ENCODE data around the gene ERN1.
"Not testable (repeated sequence)": the region's sequence is repeated elsewhere in the genome, so short reads cannot be mapped to it uniquely, and the experiment has no call there.

Gene ERN1

GRCh38 chr17:64009571-64010402 lies 120.2 kb downstream of the ERN1 start:
- FAIRE-seq (no peak), DNase-seq (ENCODE audit: insufficient read length) (no peak)
- no peak for TF ChIP-seq POLR2A (IDR thresholded peaks at IDR 0.05; ENCODE audit: low read depth, low read length)
- no peak for TF ChIP-seq POLR2AphosphoS5 (IDR thresholded peaks at IDR 0.05; ENCODE audit: low read depth, low read length)
- no peak for TF ChIP-seq TAF1 (IDR thresholded peaks at IDR 0.05; ENCODE audit: borderline replicate concordance, low read depth, low read length)

- FAIRE-seq (no peak), DNase-seq (ENCODE audit: insufficient read length) (no peak)
Measured at GRCh38 chr17:64008830-64009229, 121.1 kb downstream of the ERN1 start.

GRCh38 chr17:64008346-64008745 lies 121.6 kb downstream of the ERN1 start:
- no peak for FAIRE-seq
- DNase-seq (ENCODE audit: insufficient read length), result no peak
- TF ChIP-seq POLR2A (IDR thresholded peaks at IDR 0.05; ENCODE audit: low read depth, low read length) (no peak), POLR2AphosphoS5 (IDR thresholded peaks at IDR 0.05; ENCODE audit: low read depth, low read length) (no peak), TAF1 (IDR thresholded peaks at IDR 0.05; ENCODE audit: borderline replicate concordance, low read depth, low read length) (no peak)

More at GRCh38 chr17:64008830-64009229, 121.1 kb downstream of the ERN1 start:
- no peak for TF ChIP-seq TAF1 (IDR thresholded peaks at IDR 0.05; ENCODE audit: borderline replicate concordance, low read depth, low read length)
- TF ChIP-seq POLR2AphosphoS5 (IDR thresholded peaks at IDR 0.05; ENCODE audit: low read depth, low read length), result no peak
- no peak for TF ChIP-seq POLR2A (IDR thresholded peaks at IDR 0.05; ENCODE audit: low read depth, low read length)

GRCh38 chr17:64007838-64008282 lies 122.1 kb downstream of the ERN1 start:
- TF ChIP-seq POLR2AphosphoS5 (IDR thresholded peaks at IDR 0.05; ENCODE audit: low read depth, low read length) (no peak), POLR2A (IDR thresholded peaks at IDR 0.05; ENCODE audit: low read depth, low read length) (no peak), TAF1 (IDR thresholded peaks at IDR 0.05; ENCODE audit: borderline replicate concordance, low read depth, low read length) (no peak)
- FAIRE-seq, result no peak

GRCh38 chr17:64007089-64007837 lies 122.7 kb downstream of the ERN1 start:
- FAIRE-seq; DNase-seq (ENCODE audit: insufficient read length): not testable (repeated sequence)

More at GRCh38 chr17:64007838-64008282, 122.1 kb downstream of the ERN1 start:
- no peak for DNase-seq (ENCODE audit: insufficient read length)

- TF ChIP-seq POLR2A (IDR thresholded peaks at IDR 0.05; ENCODE audit: low read depth, low read length) (no peak), TAF1 (IDR thresholded peaks at IDR 0.05; ENCODE audit: borderline replicate concordance, low read depth, low read length) (no peak), POLR2AphosphoS5 (IDR thresholded peaks at IDR 0.05; ENCODE audit: low read depth, low read length) (no peak)
- DNase-seq (ENCODE audit: insufficient read length), result no peak
- FAIRE-seq, result no peak
Measured at GRCh38 chr17:64006361-64007088, 123.4 kb downstream of the ERN1 start.

GRCh38 chr17:64005734-64006167 lies 124.2 kb downstream of the ERN1 start:
- FAIRE-seq (no peak), DNase-seq (ENCODE audit: insufficient read length) (no peak)
- TF ChIP-seq TAF1 (IDR thresholded peaks at IDR 0.05; ENCODE audit: borderline replicate concordance, low read depth, low read length), result no peak
- no peak for TF ChIP-seq POLR2AphosphoS5 (IDR thresholded peaks at IDR 0.05; ENCODE audit: low read depth, low read length)
- no peak for TF ChIP-seq POLR2A (IDR thresholded peaks at IDR 0.05; ENCODE audit: low read depth, low read length)

- DNase-seq (ENCODE audit: insufficient read length), result no peak
- no peak for FAIRE-seq
- TF ChIP-seq POLR2A (IDR thresholded peaks at IDR 0.05; ENCODE audit: low read depth, low read length) (no peak), TAF1 (IDR thresholded peaks at IDR 0.05; ENCODE audit: borderline replicate concordance, low read depth, low read length) (no peak), POLR2AphosphoS5 (IDR thresholded peaks at IDR 0.05; ENCODE audit: low read depth, low read length) (no peak)
Measured at GRCh38 chr17:64004903-64005733, 124.8 kb downstream of the ERN1 start.

GRCh38 chr17:64004218-64004770 lies 125.7 kb downstream of the ERN1 start:
- FAIRE-seq (no peak), DNase-seq (ENCODE audit: insufficient read length) (no peak)
- TF ChIP-seq POLR2A (IDR thresholded peaks at IDR 0.05; ENCODE audit: low read depth, low read length) (no peak), POLR2AphosphoS5 (IDR thresholded peaks at IDR 0.05; ENCODE audit: low read depth, low read length) (no peak), TAF1 (IDR thresholded peaks at IDR 0.05; ENCODE audit: borderline replicate concordance, low read depth, low read length) (no peak)

GRCh38 chr17:64003526-64004121 lies 126.3 kb downstream of the ERN1 start:
- DNase-seq (ENCODE audit: insufficient read length), result no peak
- TF ChIP-seq POLR2A (IDR thresholded peaks at IDR 0.05; ENCODE audit: low read depth, low read length) (no peak), TAF1 (IDR thresholded peaks at IDR 0.05; ENCODE audit: borderline replicate concordance, low read depth, low read length) (no peak), POLR2AphosphoS5 (IDR thresholded peaks at IDR 0.05; ENCODE audit: low read depth, low read length) (no peak)
- no peak for FAIRE-seq

Measured in GM12892 (cell line).